HEK293 (cell line): ENCODE data around the gene ACACB.

Experiments
- CTCF ChIP-seq: fragments of 450-650 bp; formaldehyde crosslinking; IDR thresholded peaks from 2 replicates; pipeline ENCODE4 v1.5.1; 2016; ENCODE audit warnings: missing biosample characterization, missing genetic modification characterization
- ZBTB48 ChIP-seq: fragments of 450-650 bp; formaldehyde crosslinking; IDR thresholded peaks from 2 replicates; pipeline ENCODE4 v1.5.1; 2016; ENCODE audit warnings: missing biosample characterization, missing genetic modification characterization
- ZNF274 ChIP-seq, 2 experiments: fragments of 200-500 bp in 1 of 2; fragments of 450-650 bp in 1 of 2; sonication (Bioruptor generic) in 1 of 2; formaldehyde crosslinking in 1 of 2; IDR thresholded peaks; 2 replicates each; pipeline versions ENCODE4 v1.5.1 to v1.6.1; 2014 to 2016; ENCODE audit warnings: borderline replicate concordance in 1 of 2, inconsistent platforms in 1 of 2, low read length in 1 of 2, missing biosample characterization in 1 of 2, missing genetic modification characterization in 1 of 2

GRCh38 chr12:109305547-109305946, 189.2 kb downstream of the ACACB start:
- no peak for TF ChIP-seq ZNF274 (IDR thresholded peaks at IDR 0.05; ENCODE audit: low read length)
- no peak for TF ChIP-seq ZNF274 (tag by site-specific recombination; IDR thresholded peaks at IDR 0.05; ENCODE audit: borderline replicate concordance)
- TF ChIP-seq ZBTB48 (tag by site-specific recombination): no peak
- no peak for TF ChIP-seq CTCF (tag by site-specific recombination)
